Breast epithelium (tissue), 3 donors: Measurements from ENCODE around the gene PMP22.
A peak's percentile ranks its signal among the peaks of the same experiment; 100 is the strongest.

Experiments
- POLR2AphosphoS5 ChIP-seq, 3 donors: sonication (generic); formaldehyde crosslinking; IDR thresholded peaks; one replicate each; pipeline ENCODE4 v1.6.1; 2017; ENCODE audit warnings: antibody characterized with exemption in 3 of 3
- TF ChIP-seq, protein P1 (sequence below), 3 donors: fragments of 450-650 bp; IDR thresholded peaks; one replicate each; pipeline ENCODE4 v1.5.1; 2016 to 2017; ENCODE audit warnings: antibody characterized with exemption in 3 of 3, mild to moderate bottlenecking in 3 of 3, moderate library complexity in 3 of 3

- TF ChIP-seq, protein P1, sequence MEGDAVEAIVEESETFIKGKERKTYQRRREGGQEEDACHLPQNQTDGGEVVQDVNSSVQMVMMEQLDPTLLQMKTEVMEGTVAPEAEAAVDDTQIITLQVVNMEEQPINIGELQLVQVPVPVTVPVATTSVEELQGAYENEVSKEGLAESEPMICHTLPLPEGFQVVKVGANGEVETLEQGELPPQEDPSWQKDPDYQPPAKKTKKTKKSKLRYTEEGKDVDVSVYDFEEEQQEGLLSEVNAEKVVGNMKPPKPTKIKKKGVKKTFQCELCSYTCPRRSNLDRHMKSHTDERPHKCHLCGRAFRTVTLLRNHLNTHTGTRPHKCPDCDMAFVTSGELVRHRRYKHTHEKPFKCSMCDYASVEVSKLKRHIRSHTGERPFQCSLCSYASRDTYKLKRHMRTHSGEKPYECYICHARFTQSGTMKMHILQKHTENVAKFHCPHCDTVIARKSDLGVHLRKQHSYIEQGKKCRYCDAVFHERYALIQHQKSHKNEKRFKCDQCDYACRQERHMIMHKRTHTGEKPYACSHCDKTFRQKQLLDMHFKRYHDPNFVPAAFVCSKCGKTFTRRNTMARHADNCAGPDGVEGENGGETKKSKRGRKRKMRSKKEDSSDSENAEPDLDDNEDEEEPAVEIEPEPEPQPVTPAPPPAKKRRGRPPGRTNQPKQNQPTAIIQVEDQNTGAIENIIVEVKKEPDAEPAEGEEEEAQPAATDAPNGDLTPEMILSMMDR (IDR thresholded peaks at IDR 0.05) = no peak
- TF ChIP-seq POLR2AphosphoS5 (IDR thresholded peaks at IDR 0.05) = peak in 1 of 3 donors; percentile 54
These were observed 42.6 kb upstream of the PMP22 start for GRCh38 chr17:15307710-15308111.
